Mucosa of stomach (tissue), 1 donor: ENCODE data around the gene TEX26.

ENCODE experiments used
- H3K27me3 ChIP-seq: one replicate; pipeline ENCODE4 v1.7.0; 2013; ENCODE audit warnings: mild to moderate bottlenecking, low read length; ENCODE audit not compliant: control insufficient read depth, insufficient read depth
- H3K36me3 ChIP-seq: one replicate; pipeline ENCODE4 v1.7.0; 2013; ENCODE audit warnings: low read length; ENCODE audit not compliant: control insufficient read depth, insufficient read depth
- H3K4me1 ChIP-seq: one replicate; pipeline ENCODE4 v1.7.0; 2013; ENCODE audit warnings: mild to moderate bottlenecking, low read length; ENCODE audit not compliant: control insufficient read depth, insufficient read depth
- H3K4me3 ChIP-seq: one replicate; pipeline ENCODE4 v1.7.0; 2013; ENCODE audit warnings: low read length
- H3K9ac ChIP-seq: one replicate; pipeline ENCODE4 v1.7.0; 2013; ENCODE audit warnings: mild to moderate bottlenecking, low read length, moderate library complexity
- H3K9me3 ChIP-seq: one replicate; pipeline ENCODE4 v1.7.0; 2013; ENCODE audit warnings: mild to moderate bottlenecking, low read length, moderate library complexity; ENCODE audit not compliant: control insufficient read depth
- donor health status: Pancreatic carcinoma.

TEX26 gene

GRCh38 chr13:30965380-30965779, 32.9 kb downstream of the TEX26 start:
- no peak overlapping the region for H3K4me3 ChIP-seq
- H3K9ac ChIP-seq, result no peak overlapping the region
- peaks cover 7% of the 10 kb centered on the region for H3K4me1 ChIP-seq
- H3K9me3 ChIP-seq, result no peaks in the 10 kb centered on the region
- no peaks in the 10 kb centered on the region for H3K27me3 ChIP-seq
- no peaks in the 10 kb centered on the region for H3K36me3 ChIP-seq

- Histone ChIP-seq H3K9ac (no peak overlapping the region), H3K4me1 (peaks cover 7% of the 10 kb centered on the region), H3K9me3 (no peaks in the 10 kb centered on the region), H3K27me3 (no peaks in the 10 kb centered on the region), H3K36me3 (no peaks in the 10 kb centered on the region), H3K4me3 (no peak overlapping the region)
Measured at GRCh38 chr13:30966101-30966500, 33.6 kb downstream of the TEX26 start.

- no peak overlapping the region for H3K9ac ChIP-seq
- H3K9me3 ChIP-seq, result no peaks in the 10 kb centered on the region
- peaks cover 3% of the 10 kb centered on the region for H3K4me1 ChIP-seq
- no peak overlapping the region for H3K4me3 ChIP-seq
- no peaks in the 10 kb centered on the region for H3K27me3 ChIP-seq
- H3K36me3 ChIP-seq, result no peaks in the 10 kb centered on the region
Measured at GRCh38 chr13:30968846-30969245, 36.4 kb downstream of the TEX26 start.

GRCh38 chr13:30971575-30971974, 39.1 kb downstream of the TEX26 start:
- Histone ChIP-seq H3K4me1 (no peaks in the 10 kb centered on the region), H3K36me3 (no peaks in the 10 kb centered on the region), H3K4me3 (no peak overlapping the region), H3K9me3 (no peaks in the 10 kb centered on the region), H3K27me3 (no peaks in the 10 kb centered on the region), H3K9ac (no peak overlapping the region)

DNA sequence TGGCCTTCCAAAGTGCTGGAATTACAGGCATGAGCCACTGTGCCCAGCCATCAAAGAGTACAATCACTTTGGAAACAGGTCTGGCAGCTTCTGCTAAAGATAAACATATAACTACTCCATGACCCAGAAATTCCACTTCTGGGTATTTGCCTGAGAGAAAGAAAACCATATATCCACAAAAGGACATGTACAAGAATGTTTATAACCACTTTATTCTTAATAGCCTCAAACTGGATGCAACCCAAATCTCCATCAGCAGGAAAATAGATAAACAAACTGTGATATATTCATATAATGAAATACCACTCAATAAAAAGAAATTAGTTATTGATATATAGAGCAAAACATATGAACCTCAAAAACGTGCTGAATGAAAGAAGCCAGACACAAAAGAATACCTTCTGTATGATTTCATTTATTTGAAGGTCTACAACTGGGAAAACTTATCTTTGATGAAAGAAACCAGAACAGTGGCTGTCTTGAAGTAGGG, 40.5 kb downstream of the TEX26 start:
- H3K27me3 ChIP-seq, result no peaks in the 10 kb centered on the region
- no peaks in the 10 kb centered on the region for H3K4me1 ChIP-seq
- no peaks in the 10 kb centered on the region for H3K36me3 ChIP-seq
- no peak overlapping the region for H3K4me3 ChIP-seq
- H3K9ac ChIP-seq, result no peak overlapping the region
- no peaks in the 10 kb centered on the region for H3K9me3 ChIP-seq

DNA sequence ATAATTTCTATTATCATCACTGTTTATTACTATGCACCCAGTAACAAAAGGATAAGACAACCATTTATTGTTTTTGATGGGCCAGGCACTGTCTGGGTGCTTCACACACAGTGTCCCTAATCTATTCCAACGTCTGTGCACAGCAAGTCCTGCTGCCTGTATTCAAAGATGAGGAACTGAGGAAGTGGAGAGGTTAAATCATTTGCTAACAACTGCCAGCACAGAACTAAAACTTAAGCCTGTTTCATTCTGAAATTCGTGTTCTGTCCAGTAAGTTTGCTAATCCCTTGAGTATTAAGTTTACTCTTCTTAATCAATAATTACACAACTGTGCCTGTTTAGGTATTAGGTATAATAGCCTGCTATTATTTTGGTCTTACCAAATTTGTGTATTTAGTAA, 41.9 kb downstream of the TEX26 start:
- Histone ChIP-seq H3K4me1 (no peaks in the 10 kb centered on the region), H3K9me3 (no peaks in the 10 kb centered on the region), H3K4me3 (no peak overlapping the region), H3K9ac (no peak overlapping the region), H3K36me3 (no peaks in the 10 kb centered on the region), H3K27me3 (no peaks in the 10 kb centered on the region)

GRCh38 chr13:30976025-30976424, 43.6 kb downstream of the TEX26 start:
- Histone ChIP-seq H3K36me3 (no peaks in the 10 kb centered on the region), H3K4me3 (no peak overlapping the region), H3K9me3 (no peaks in the 10 kb centered on the region), H3K27me3 (no peaks in the 10 kb centered on the region), H3K9ac (no peak overlapping the region), H3K4me1 (no peaks in the 10 kb centered on the region)

DNA sequence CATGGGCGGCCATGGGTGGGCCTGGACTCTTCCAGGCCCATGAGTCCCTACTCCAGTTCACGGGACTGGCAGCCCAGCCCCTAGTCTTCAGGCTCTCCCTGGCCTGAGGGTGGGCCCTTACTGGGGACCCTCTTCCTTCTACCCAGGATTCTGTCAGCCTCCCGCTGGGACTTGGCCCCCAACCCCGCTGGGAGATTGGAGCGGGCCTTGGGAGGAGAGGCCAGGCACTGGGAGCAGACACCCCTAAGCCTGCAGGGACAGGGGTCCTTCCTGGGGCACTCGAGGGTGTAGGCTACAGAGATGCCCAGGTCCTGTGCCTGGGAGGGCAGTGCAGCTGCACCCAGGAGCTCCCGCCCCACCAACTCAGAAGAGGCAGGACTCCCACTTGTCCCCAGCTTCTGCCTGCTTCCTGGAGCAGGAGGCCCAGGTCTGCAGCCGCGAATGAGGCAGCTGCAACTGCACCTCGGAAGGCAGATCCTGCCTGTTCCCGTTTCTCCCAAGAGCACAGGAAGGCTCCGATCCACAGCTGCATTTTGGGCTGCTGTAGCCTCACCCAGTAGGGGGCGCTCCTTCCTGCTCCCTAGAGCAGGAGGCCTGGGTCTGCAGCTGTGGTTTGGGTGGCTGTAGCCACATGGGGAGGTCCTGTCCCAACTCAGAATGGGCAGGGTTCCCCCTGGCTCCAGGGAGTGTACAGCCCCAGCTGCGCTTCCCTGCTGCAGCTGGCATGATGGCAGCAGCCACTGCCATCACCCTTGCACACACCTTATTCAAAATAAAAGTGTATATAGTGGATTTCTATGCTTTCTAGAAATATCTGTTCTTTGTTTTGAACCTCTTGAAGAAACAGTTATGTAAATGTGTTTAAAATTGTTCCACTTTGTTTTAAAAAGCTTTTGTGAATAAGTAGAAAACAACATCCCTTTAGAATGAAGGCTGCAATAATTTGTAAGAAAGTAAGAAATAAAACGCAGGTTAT, 46.8 kb downstream of the TEX26 start:
- Histone ChIP-seq H3K9ac (no peak overlapping the region), H3K36me3 (no peaks in the 10 kb centered on the region), H3K27me3 (no peaks in the 10 kb centered on the region), H3K4me1 (no peaks in the 10 kb centered on the region), H3K9me3 (no peaks in the 10 kb centered on the region), H3K4me3 (no peak overlapping the region)

DNA sequence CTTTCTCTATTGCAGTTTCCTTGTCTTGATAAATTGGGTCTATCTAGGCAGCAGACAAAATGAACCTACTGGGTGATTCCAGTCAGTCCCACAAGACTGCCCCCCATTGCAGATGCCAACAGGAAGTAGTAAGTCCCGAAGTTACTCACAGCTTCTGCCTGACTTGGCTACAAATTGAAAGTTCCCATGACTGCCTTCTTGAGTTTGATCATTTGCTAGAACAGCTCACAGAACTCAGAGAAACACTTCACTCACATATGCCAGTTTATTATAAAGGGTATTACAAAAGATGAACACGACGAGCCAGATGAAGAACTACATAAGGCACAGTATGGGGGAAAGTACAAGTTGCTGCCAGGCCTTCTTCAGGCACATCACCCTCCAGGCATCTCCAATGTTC, 50.0 kb downstream of the TEX26 start:
- Histone ChIP-seq H3K9ac (no peak overlapping the region), H3K27me3 (no peaks in the 10 kb centered on the region), H3K9me3 (no peaks in the 10 kb centered on the region), H3K36me3 (no peaks in the 10 kb centered on the region), H3K4me1 (no peaks in the 10 kb centered on the region), H3K4me3 (no peak overlapping the region)

GRCh38 chr13:30982906-30983305, 50.5 kb downstream of the TEX26 start:
- Histone ChIP-seq H3K27me3 (no peaks in the 10 kb centered on the region), H3K4me3 (no peak overlapping the region), H3K4me1 (no peaks in the 10 kb centered on the region), H3K36me3 (no peaks in the 10 kb centered on the region), H3K9me3 (no peaks in the 10 kb centered on the region), H3K9ac (no peak overlapping the region)

DNA sequence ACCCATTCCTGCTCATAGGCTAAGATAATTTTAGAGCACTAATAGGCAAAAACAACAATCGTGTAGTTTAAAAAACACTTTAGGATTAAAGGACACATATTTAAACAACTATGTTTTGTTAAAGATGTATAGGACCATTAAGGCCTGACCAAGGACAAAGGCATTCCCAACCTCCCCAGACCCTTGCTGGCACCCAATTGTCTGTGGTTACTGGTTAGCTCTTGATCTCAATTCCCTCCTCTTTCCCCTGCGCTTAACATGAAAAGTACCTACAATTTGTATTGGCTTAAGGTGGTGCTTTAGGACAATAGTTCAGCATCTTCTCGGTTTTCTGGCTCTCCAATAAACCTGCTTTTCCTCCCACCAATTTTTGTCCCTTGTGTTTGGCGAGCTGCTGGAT, 51.0 kb downstream of the TEX26 start:
- no peaks in the 10 kb centered on the region for H3K9me3 ChIP-seq
- H3K9ac ChIP-seq, result no peak overlapping the region
- H3K27me3 ChIP-seq, result no peaks in the 10 kb centered on the region
- no peaks in the 10 kb centered on the region for H3K4me1 ChIP-seq
- H3K4me3 ChIP-seq, result no peak overlapping the region
- H3K36me3 ChIP-seq, result no peaks in the 10 kb centered on the region

- H3K4me1 ChIP-seq, result no peaks in the 10 kb centered on the region
- H3K9ac ChIP-seq, result no peak overlapping the region
- no peaks in the 10 kb centered on the region for H3K27me3 ChIP-seq
- H3K36me3 ChIP-seq, result no peaks in the 10 kb centered on the region
- no peaks in the 10 kb centered on the region for H3K9me3 ChIP-seq
- H3K4me3 ChIP-seq, result no peak overlapping the region
Measured at GRCh38 chr13:30984620-30985019, 52.2 kb downstream of the TEX26 start.
